ENCODE data around the gene TSPAN14. TPM values are rescaled to one million over a fixed set of nuclear protein-coding genes. Genes with fewer than 3 reads are reported as not detected.

TSPAN14 gene
- total RNA-seq, 1 experiment from 2014 or later = 116 TPM

DNA sequence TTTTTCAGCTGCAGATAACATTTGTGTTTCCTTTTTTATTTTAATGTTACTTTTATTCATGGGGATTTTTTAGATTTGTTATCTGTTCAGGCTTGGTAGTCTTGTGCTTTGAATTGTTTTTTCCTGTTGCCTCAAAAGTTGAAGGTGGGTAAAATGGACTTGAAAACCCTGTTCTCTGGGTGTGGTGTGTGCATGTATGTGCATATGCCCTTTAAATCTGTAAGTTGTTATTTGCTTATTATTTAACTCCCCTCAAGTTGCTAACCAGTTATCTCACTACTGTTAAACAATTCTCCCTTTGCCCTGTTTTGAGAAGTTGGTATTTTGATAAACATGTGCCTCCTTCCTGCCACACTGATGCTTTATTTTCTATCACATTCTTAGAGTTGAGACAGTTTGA lies 30.6 kb downstream of the TSPAN14 start:
- CTCF ChIA-PET = no interaction called here
- H3K4me1 Mint-ChIP-seq (ENCODE audit: low read depth, unreplicated experiment) = peaks cover 36% of the 10 kb centered on the region
- intact Hi-C loops (cut with micrococcal nuclease; ENCODE audit: unreplicated experiment) = no loop called here
- no TSS peak for BruUV-seq (replicated peaks)
- H3K36me3 Mint-ChIP-seq (ENCODE audit: insufficient read depth, unreplicated experiment) = peaks cover 28% of the 10 kb centered on the region
- peak overlapping the region; percentile 65 for H3K27ac Mint-ChIP-seq (ENCODE audit: unreplicated experiment)
- H3K4me3 Mint-ChIP-seq (ENCODE audit: low read depth, unreplicated experiment) = no peak overlapping the region
- no peak for DNase-seq
- H3K9me3 Mint-ChIP-seq (ENCODE audit: low read depth, unreplicated experiment) = no peaks in the 10 kb centered on the region
- TF ChIP-seq, protein P1, sequence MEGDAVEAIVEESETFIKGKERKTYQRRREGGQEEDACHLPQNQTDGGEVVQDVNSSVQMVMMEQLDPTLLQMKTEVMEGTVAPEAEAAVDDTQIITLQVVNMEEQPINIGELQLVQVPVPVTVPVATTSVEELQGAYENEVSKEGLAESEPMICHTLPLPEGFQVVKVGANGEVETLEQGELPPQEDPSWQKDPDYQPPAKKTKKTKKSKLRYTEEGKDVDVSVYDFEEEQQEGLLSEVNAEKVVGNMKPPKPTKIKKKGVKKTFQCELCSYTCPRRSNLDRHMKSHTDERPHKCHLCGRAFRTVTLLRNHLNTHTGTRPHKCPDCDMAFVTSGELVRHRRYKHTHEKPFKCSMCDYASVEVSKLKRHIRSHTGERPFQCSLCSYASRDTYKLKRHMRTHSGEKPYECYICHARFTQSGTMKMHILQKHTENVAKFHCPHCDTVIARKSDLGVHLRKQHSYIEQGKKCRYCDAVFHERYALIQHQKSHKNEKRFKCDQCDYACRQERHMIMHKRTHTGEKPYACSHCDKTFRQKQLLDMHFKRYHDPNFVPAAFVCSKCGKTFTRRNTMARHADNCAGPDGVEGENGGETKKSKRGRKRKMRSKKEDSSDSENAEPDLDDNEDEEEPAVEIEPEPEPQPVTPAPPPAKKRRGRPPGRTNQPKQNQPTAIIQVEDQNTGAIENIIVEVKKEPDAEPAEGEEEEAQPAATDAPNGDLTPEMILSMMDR (IDR thresholded peaks at IDR 0.05; ENCODE audit: unreplicated experiment) = no peak
- no peaks in the 10 kb centered on the region for H3K27me3 Mint-ChIP-seq (ENCODE audit: unreplicated experiment)

GRCh38 chr10:80485076-80485945 lies 31.2 kb downstream of the TSPAN14 start:
- intact Hi-C loops (cut with micrococcal nuclease; ENCODE audit: unreplicated experiment) = no loop called here
- no peak overlapping the region for H3K4me3 Mint-ChIP-seq (ENCODE audit: low read depth, unreplicated experiment)
- CTCF ChIA-PET = no interaction called here

DNA sequence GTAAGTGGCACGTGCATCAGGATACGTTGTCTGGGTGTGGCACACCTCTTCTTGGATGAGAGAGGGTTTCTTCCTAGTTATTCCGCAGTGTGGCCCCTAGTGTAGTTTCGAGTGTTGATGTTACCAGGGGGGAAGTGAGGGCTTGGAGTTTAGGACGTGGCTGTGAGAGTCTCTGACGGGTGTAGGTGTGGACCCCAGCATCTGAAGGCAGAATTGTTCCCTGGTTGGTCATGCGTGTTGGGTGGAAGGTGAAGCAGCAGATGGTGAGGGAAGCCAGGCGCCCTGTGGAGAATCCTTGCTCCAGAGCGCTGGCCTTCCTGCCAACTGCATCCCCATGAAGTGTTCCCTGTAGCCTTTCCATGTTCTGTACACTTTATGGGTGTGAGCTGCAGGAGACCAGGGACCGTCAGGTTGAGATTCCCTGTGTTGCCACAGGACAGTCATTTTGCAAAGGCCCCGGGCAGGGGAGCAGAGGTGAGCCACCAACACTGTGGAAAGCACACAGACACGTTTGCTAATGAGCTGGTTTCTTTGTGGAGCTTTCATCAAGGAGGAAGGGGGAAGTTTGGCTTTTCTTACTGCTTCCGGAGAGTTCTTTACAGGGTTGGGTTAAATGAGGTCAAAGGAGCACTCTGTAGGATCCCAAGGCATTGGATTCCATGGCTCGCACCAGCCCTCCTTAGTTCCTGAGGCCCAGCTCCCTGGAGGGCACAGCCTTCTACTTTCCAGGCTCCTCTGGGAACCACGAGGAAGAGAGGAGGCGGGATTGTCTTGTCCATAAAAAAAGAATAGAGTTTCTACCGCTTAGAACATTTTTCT lies 32.0 kb downstream of the TSPAN14 start:
- TF ChIP-seq, protein P1 (IDR thresholded peaks at IDR 0.05; ENCODE audit: unreplicated experiment) = no peak
- CTCF ChIA-PET = no interaction called here
- H3K27me3 Mint-ChIP-seq (ENCODE audit: unreplicated experiment) = no peaks in the 10 kb centered on the region
- BruUV-seq (replicated peaks) = no TSS peak
- H3K4me1 Mint-ChIP-seq (ENCODE audit: low read depth, unreplicated experiment) = peaks cover 46% of the 10 kb centered on the region
- H3K4me3 Mint-ChIP-seq (ENCODE audit: low read depth, unreplicated experiment) = no peak overlapping the region
- no peak for DNase-seq
- H3K36me3 Mint-ChIP-seq (ENCODE audit: insufficient read depth, unreplicated experiment) = peaks cover 19% of the 10 kb centered on the region
- peak overlapping the region; percentile 5 for H3K27ac Mint-ChIP-seq (ENCODE audit: unreplicated experiment)
- no peaks in the 10 kb centered on the region for H3K9me3 Mint-ChIP-seq (ENCODE audit: low read depth, unreplicated experiment)
- intact Hi-C loops (cut with micrococcal nuclease; ENCODE audit: unreplicated experiment) = no loop called here

More at GRCh38 chr10:80485076-80485945, 31.2 kb downstream of the TSPAN14 start:
- peak overlapping the region; percentile 65 for H3K27ac Mint-ChIP-seq (ENCODE audit: unreplicated experiment)
- H3K27me3 Mint-ChIP-seq (ENCODE audit: unreplicated experiment) = no peaks in the 10 kb centered on the region
- BruUV-seq (replicated peaks) = no TSS peak
- TF ChIP-seq, protein P1 (IDR thresholded peaks at IDR 0.05; ENCODE audit: unreplicated experiment) = no peak
- H3K36me3 Mint-ChIP-seq (ENCODE audit: insufficient read depth, unreplicated experiment) = peaks cover 27% of the 10 kb centered on the region
- H3K9me3 Mint-ChIP-seq (ENCODE audit: low read depth, unreplicated experiment) = no peaks in the 10 kb centered on the region
- peaks cover 42% of the 10 kb centered on the region for H3K4me1 Mint-ChIP-seq (ENCODE audit: low read depth, unreplicated experiment)
- no peak for DNase-seq

- intact Hi-C loops (cut with micrococcal nuclease; ENCODE audit: unreplicated experiment) = no loop called here
Observed at GRCh38 chr10:80486785-80487420, 32.8 kb downstream of the TSPAN14 start.

More at GRCh38 chr10:80486785-80487420, 32.8 kb downstream of the TSPAN14 start:
- DNase-seq = no peak
- no peak overlapping the region for H3K27ac Mint-ChIP-seq (ENCODE audit: unreplicated experiment)
- peaks cover 12% of the 10 kb centered on the region for H3K36me3 Mint-ChIP-seq (ENCODE audit: insufficient read depth, unreplicated experiment)
- no peaks in the 10 kb centered on the region for H3K9me3 Mint-ChIP-seq (ENCODE audit: low read depth, unreplicated experiment)
- H3K4me3 Mint-ChIP-seq (ENCODE audit: low read depth, unreplicated experiment) = no peak overlapping the region
- TF ChIP-seq, protein P1 (IDR thresholded peaks at IDR 0.05; ENCODE audit: unreplicated experiment) = no peak
- no peaks in the 10 kb centered on the region for H3K27me3 Mint-ChIP-seq (ENCODE audit: unreplicated experiment)
- CTCF ChIA-PET = no interaction called here
- H3K4me1 Mint-ChIP-seq (ENCODE audit: low read depth, unreplicated experiment) = peaks cover 48% of the 10 kb centered on the region
- no TSS peak for BruUV-seq (replicated peaks)
